Natural killer cell (primary cell): ENCODE measurements around the gene KLHL6. TPM values are rescaled to one million over a fixed set of nuclear protein-coding genes. Genes with fewer than 3 reads are reported as not detected.

Experiments
- ATAC-seq, 3 donors: fragments of 150-1000 bp in 2 of 3; fragments of 200-7000 bp in 1 of 3; cut with Tn5 transposase; 1 replicate in 1 of 3; 2 replicates in 2 of 3; pipeline ENCODE4 v1.10.0; 2021; ENCODE audit warnings: mild to moderate bottlenecking in 2 of 3, moderate library complexity in 2 of 3
- DNase-seq, 2 donors: peaks; one replicate each; pipeline versions ENCODE4 v3.0.0 to v3.0.0-alpha.2; 2013 to 2021; ENCODE audit warnings: mixed read lengths in 1 of 2
- H3K27ac ChIP-seq: one replicate; pipeline ENCODE4 v1.5.1; 2013; ENCODE audit warnings: mild to moderate bottlenecking, low read length
- H3K27me3 ChIP-seq: one replicate; pipeline ENCODE4 v1.6.1; 2013; ENCODE audit warnings: low read length; ENCODE audit not compliant: control insufficient read depth, insufficient read depth
- H3K36me3 ChIP-seq: one replicate; pipeline ENCODE4 v1.6.1; 2013; ENCODE audit warnings: low read length; ENCODE audit not compliant: control insufficient read depth, insufficient read depth
- H3K4me1 ChIP-seq: one replicate; pipeline ENCODE4 v1.6.1; 2013; ENCODE audit warnings: low read length; ENCODE audit not compliant: control insufficient read depth, insufficient read depth
- H3K4me3 ChIP-seq: one replicate; pipeline ENCODE4 v1.5.1; 2013; ENCODE audit warnings: low read length
- H3K9me3 ChIP-seq: one replicate; pipeline ENCODE4 v1.6.1; 2013; ENCODE audit warnings: low read length; ENCODE audit not compliant: control insufficient read depth, insufficient read depth
- H3K27ac Mint-ChIP-seq, 2 donors: one replicate each; pipeline ENCODE4 v1.8.0; 2022; ENCODE audit warnings: mild to moderate bottlenecking in 2 of 2, mixed read lengths in 2 of 2, moderate library complexity in 1 of 2
- H3K27me3 Mint-ChIP-seq, 2 donors: one replicate each; pipeline ENCODE4 v1.8.0; 2022; ENCODE audit warnings: low read depth in 2 of 2, mixed read lengths in 2 of 2
- H3K36me3 Mint-ChIP-seq: one replicate; pipeline ENCODE4 v1.8.0; 2022; ENCODE audit warnings: mixed read lengths
- H3K4me1 Mint-ChIP-seq, 2 donors: one replicate each; pipeline ENCODE4 v1.8.0; 2022; ENCODE audit warnings: mixed read lengths in 2 of 2
- H3K4me3 Mint-ChIP-seq: one replicate; pipeline ENCODE4 v1.8.0; 2022; ENCODE audit warnings: mild to moderate bottlenecking, moderate library complexity, mixed read lengths
- H3K9me3 Mint-ChIP-seq, 2 donors: one replicate each; pipeline ENCODE4 v1.8.0; 2022; ENCODE audit warnings: mixed read lengths in 2 of 2
- CTCF ChIP-seq: fragments of 200-600 bp; IDR thresholded peaks from one replicate; pipeline ENCODE4 v1.8.0; 2022; ENCODE audit warnings: antibody characterized with exemption
- WGBS: methylation state at CpG from one replicate; pipeline ENCODE4 v1.1.7; 2013; ENCODE audit warnings: missing lambda C conversion rate; ENCODE audit not compliant: insufficient coverage; 5-methylcytosine and 5-hydroxymethylcytosine counted together
- intact Hi-C: fragments of 100-400 bp; cut with micrococcal nuclease; formaldehyde crosslinking; loops from one replicate; pipeline ENCODE4 v1.14.2; 2022
- total RNA-seq, 4 donors: library from RNA; stranded (reverse); fragments of 120-200 nt in 1 of 4; gene quantifications; one replicate each; pipeline versions ENCODE4 v1.2.3 to v1.2.4, GENCODE V29; 2013 to 2022

KLHL6 gene
- total RNA-seq, 3 donors from 2014 or later (not counting 1 experiment from before 2014, with no cell fraction given) = 10.9 to 17.3 (median 13.6) TPM

GRCh38 chr3:183541235-183541655 lies 14.3 kb downstream of the KLHL6 start:
- no peaks in the 10 kb centered on the region for H3K36me3 ChIP-seq
- Mint-ChIP-seq H3K9me3 (no peaks in the 10 kb centered on the region), H3K27me3 (no peaks in the 10 kb centered on the region), H3K4me3 (peak overlapping the region; percentile 83), H3K4me1 (peaks cover 34 to 59% of the 10 kb centered on the region in 2 donors), H3K27ac (peak overlapping the region; percentile 72 to 91), H3K36me3 (no peaks in the 10 kb centered on the region)
- TF ChIP-seq CTCF = no peak
- no peaks in the 10 kb centered on the region for H3K9me3 ChIP-seq
- no peaks in the 10 kb centered on the region for H3K27me3 ChIP-seq
- ATAC-seq (peak in 1 of 3 donors; percentile 13), DNase-seq (no peak)
- peaks cover 59% of the 10 kb centered on the region for H3K4me1 ChIP-seq
- H3K4me3 ChIP-seq = no peak overlapping the region
- intact Hi-C loops = no loop called here
- H3K27ac ChIP-seq = peak overlapping the region; percentile 66
- WGBS = 73% methylated on average over 5 of the region's 6 CpGs

DNA sequence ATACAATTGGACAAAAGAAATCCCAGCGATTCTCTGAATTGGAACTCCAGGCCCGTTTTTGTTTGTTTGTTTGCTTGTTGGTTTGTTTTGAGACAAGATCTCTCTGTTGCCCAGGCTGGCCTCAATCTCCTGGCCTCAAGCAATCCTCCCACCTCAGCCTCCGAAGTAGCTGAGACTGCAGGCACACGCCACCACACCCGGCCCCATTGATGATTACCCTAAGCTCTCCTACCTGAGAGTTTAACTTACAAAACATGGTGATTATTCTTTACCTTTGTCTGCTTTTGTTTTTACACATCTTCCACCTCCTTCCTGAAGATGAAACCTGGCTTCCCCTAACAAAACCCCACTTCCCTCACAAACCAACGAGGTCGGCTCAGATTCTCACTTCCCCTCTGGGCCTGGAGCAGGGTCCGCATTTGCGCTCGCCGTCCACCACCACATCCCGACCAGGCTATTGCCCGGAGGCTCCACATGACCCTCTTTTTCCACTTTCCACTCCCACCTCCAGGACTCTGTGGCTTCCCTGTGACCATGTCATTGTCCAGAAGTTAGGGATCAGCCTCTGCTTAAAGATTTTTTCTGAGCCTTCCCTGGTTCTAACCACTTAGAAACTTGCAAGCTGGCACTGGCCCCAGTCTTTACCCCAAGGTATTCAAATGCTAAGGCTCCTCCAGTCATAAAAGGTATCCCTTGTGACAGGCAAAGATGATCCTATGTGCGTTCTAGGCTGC lies 14.8 kb downstream of the KLHL6 start:
- H3K27ac ChIP-seq = peak overlapping the region; percentile 66
- ATAC-seq = peak in 2 of 3 donors; percentile 28 to 57
- no peaks in the 10 kb centered on the region for H3K27me3 ChIP-seq
- Mint-ChIP-seq H3K27me3 (no peaks in the 10 kb centered on the region), H3K4me3 (peak overlapping the region; percentile 83), H3K4me1 (peaks cover 34 to 56% of the 10 kb centered on the region in 2 donors), H3K9me3 (no peaks in the 10 kb centered on the region), H3K36me3 (no peaks in the 10 kb centered on the region), H3K27ac (peak overlapping the region; percentile 72 to 91)
- no peak for TF ChIP-seq CTCF
- H3K36me3 ChIP-seq = no peaks in the 10 kb centered on the region
- WGBS = 32% methylated on average over 14 of the region's 14 CpGs
- no peaks in the 10 kb centered on the region for H3K9me3 ChIP-seq
- no peak overlapping the region for H3K4me3 ChIP-seq
- H3K4me1 ChIP-seq = peaks cover 64% of the 10 kb centered on the region
- no peak for DNase-seq
- intact Hi-C loops = no loop called here

DNA sequence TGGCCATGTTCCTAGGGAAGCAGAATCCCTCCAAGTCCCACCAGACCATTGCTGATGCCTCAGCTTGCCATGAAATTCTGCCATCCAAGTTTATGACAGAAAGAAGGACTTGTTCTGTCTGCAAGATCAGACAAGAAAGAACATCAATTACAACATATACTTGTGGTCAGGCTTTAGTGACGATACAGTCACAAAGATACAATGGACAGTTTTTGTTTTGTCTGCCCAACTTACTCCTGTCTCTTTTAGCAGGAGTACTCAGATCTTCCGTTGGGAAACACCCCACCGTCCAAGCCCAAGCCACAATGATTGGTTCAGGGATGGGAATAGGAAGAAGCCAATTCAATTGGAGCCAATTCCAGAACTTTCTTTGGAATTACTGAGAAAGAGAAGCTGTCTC lies 15.7 kb downstream of the KLHL6 start:
- TF ChIP-seq CTCF = no peak
- Mint-ChIP-seq H3K27me3 (no peaks in the 10 kb centered on the region), H3K9me3 (no peaks in the 10 kb centered on the region), H3K4me3 (peak overlapping the region; percentile 54), H3K27ac (peak overlapping the region in 1 of 2 donors; percentile 91), H3K36me3 (no peaks in the 10 kb centered on the region), H3K4me1 (peaks cover 34 to 52% of the 10 kb centered on the region in 2 donors)
- Histone ChIP-seq H3K9me3 (no peaks in the 10 kb centered on the region), H3K36me3 (no peaks in the 10 kb centered on the region), H3K4me3 (no peak overlapping the region), H3K27ac (peak overlapping the region; percentile 66), H3K27me3 (no peaks in the 10 kb centered on the region), H3K4me1 (peaks cover 64% of the 10 kb centered on the region)
- WGBS = 79% methylated on average over 3 of the region's 3 CpGs
- DNase-seq (no peak), ATAC-seq (no peak)
- intact Hi-C loops = no loop called here
